GM18517 (cell line): ENCODE data around the gene CNTLN.
"Not testable (repeated sequence)": the region's sequence is repeated elsewhere in the genome, so short reads cannot be mapped to it uniquely, and the experiment has no call there.

Source experiments
- ATAC-seq: cut with Tn5 transposase; IDR thresholded peaks from one replicate; pipeline ENCODE4 v1.9.1; 2021; ENCODE audit warnings: mild to moderate bottlenecking, moderate library complexity; ENCODE audit not compliant: unreplicated experiment

CNTLN gene

GRCh38 chr9:17486396-17486795 is 351.6 kb downstream of the CNTLN start:
- no peak for ATAC-seq

- no peak for ATAC-seq
Measured at GRCh38 chr9:17487467-17487866, 352.6 kb downstream of the CNTLN start.

- ATAC-seq = no peak
Measured at GRCh38 chr9:17488662-17489061, 353.8 kb downstream of the CNTLN start.

GRCh38 chr9:17490110-17490509 is 355.3 kb downstream of the CNTLN start:
- no peak for ATAC-seq

- no peak for ATAC-seq
Measured at GRCh38 chr9:17491780-17492179, 356.9 kb downstream of the CNTLN start.

- ATAC-seq = no peak
Measured at GRCh38 chr9:17503196-17503595, 368.4 kb downstream of the CNTLN start.

- no peak for ATAC-seq
Measured at GRCh38 chr9:17509151-17509550, 374.3 kb downstream of the CNTLN start.

GRCh38 chr9:17509701-17510100 is 374.9 kb downstream of the CNTLN start:
- ATAC-seq = no peak

- ATAC-seq = no peak
Measured at GRCh38 chr9:17519761-17520160, 384.9 kb downstream of the CNTLN start.

GRCh38 chr9:17520268-17521064 is 385.6 kb downstream of the CNTLN start:
- no peak for ATAC-seq

- no peak for ATAC-seq
Measured at GRCh38 chr9:17521100-17521855, 386.4 kb downstream of the CNTLN start.

- not testable (repeated sequence) for ATAC-seq
Measured at GRCh38 chr9:17526726-17527125, 391.9 kb downstream of the CNTLN start.

GRCh38 chr9:17528859-17529258 is 394.0 kb downstream of the CNTLN start:
- no peak for ATAC-seq

- ATAC-seq = peak; percentile 85
Measured at GRCh38 chr9:17531642-17532254, 396.9 kb downstream of the CNTLN start.

- ATAC-seq = no peak
Measured at GRCh38 chr9:17532461-17532860, 397.6 kb downstream of the CNTLN start.

GRCh38 chr9:17535176-17535575 is 400.3 kb downstream of the CNTLN start:
- ATAC-seq = no peak

GRCh38 chr9:17536027-17536426 is 401.2 kb downstream of the CNTLN start:
- no peak for ATAC-seq

- ATAC-seq = no peak
Measured at GRCh38 chr9:17551023-17551422, 416.2 kb downstream of the CNTLN start.
